Measurements from ENCODE around the gene NAA38.

NAA38 gene

DNA sequence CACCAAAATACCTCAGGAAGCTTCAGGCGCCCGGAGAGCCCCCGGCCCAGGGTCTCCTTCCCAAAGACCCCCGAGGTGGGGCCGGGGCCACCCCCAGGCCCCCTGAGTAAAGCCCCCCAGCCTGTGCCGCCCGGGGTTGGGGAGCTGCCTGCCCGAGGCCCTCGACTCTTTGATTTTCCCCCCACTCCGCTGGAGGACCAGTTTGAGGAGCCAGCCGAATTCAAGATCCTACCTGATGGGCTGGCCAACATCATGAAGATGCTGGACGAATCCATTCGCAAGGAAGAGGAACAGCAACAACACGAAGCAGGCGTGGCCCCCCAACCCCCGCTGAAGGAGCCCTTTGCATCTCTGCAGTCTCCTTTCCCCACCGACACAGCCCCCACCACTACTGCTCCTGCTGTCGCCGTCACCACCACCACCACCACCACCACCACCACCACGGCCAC is 9.2 kb downstream of the NAA38 start:
- in situ Hi-C loops (cut with HindIII; ENCODE audit: low pct_unique_long_range_greater_than_20kb, low sequenced_read_pairs), result no loop called here
- TF ChIP-seq JUND (IDR thresholded peaks at IDR 0.05; ENCODE audit: low read depth), result no peak
- DNase-seq (ENCODE audit: low read depth in 1 of 2, low spot score in 1 of 2), result no peak

DNA sequence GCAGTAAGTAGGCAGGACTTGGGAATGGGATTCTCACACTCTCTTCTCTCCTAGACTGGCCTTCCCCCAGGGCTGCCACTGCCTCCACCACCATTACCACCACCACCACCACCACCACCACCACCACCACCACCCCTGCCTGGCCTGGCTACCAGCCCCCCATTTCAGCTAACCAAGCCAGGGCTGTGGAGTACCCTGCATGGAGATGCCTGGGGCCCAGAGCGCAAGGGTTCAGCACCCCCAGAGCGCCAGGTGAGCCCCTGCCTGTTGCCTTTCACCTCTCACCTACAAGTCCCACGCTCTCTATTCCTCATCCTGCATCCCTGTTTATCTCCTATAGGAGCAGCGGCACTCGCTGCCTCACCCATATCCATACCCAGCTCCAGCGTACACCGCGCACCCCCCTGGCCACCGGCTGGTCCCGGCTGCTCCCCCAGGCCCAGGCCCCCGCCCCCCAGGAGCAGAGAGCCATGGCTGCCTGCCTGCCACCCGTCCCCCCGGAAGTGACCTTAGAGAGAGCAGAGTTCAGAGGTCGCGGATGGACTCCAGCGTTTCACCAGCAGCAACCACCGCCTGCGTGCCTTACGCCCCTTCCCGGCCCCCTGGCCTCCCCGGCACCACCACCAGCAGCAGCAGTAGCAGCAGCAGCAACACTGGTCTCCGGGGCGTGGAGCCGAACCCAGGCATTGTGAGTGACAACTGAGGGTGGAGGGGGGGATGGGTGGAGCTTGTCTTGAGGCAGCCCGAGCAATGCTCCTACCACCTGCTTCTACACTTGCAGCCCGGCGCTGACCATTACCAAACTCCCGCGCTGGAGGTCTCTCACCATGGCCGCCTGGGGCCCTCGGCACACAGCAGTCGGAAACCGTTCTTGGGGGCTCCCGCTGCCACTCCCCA is 10.3 kb downstream of the NAA38 start:
- in situ Hi-C loops (cut with HindIII; ENCODE audit: low pct_unique_long_range_greater_than_20kb, low sequenced_read_pairs), result no loop called here
- no peak for TF ChIP-seq JUND (IDR thresholded peaks at IDR 0.05; ENCODE audit: low read depth)
- no peak for DNase-seq (ENCODE audit: low read depth in 1 of 2, low spot score in 1 of 2)

DNA sequence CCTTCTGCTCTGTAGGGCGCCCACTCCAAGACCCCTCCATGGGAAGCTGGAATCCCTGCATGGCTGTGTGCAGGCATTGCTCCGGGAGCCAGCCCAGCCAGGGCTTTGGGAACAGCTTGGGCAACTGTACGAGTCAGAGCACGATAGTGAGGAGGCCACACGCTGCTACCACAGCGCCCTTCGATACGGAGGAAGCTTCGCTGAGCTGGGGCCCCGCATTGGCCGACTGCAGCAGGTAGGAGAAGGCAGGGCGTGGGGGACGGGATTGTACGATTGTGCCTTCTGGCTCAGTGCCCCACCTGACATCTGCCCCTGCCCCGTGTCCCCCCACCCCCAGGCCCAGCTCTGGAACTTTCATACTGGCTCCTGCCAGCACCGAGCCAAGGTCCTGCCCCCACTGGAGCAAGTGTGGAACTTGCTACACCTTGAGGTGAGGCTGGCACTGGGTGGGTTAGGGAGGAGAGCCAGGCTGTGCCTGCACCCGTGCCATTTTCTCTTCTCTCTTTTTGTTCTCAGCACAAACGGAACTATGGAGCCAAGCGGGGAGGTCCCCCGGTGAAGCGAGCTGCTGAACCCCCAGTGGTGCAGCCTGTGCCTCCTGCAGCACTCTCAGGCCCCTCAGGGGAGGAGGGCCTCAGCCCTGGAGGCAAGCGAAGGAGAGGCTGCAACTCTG is 11.2 kb downstream of the NAA38 start:
- DNase-seq (ENCODE audit: low read depth in 1 of 2, low spot score in 1 of 2), result no peak
- in situ Hi-C loops (cut with HindIII; ENCODE audit: low pct_unique_long_range_greater_than_20kb, low sequenced_read_pairs), result no loop called here
- TF ChIP-seq JUND (IDR thresholded peaks at IDR 0.05; ENCODE audit: low read depth), result no peak

DNA sequence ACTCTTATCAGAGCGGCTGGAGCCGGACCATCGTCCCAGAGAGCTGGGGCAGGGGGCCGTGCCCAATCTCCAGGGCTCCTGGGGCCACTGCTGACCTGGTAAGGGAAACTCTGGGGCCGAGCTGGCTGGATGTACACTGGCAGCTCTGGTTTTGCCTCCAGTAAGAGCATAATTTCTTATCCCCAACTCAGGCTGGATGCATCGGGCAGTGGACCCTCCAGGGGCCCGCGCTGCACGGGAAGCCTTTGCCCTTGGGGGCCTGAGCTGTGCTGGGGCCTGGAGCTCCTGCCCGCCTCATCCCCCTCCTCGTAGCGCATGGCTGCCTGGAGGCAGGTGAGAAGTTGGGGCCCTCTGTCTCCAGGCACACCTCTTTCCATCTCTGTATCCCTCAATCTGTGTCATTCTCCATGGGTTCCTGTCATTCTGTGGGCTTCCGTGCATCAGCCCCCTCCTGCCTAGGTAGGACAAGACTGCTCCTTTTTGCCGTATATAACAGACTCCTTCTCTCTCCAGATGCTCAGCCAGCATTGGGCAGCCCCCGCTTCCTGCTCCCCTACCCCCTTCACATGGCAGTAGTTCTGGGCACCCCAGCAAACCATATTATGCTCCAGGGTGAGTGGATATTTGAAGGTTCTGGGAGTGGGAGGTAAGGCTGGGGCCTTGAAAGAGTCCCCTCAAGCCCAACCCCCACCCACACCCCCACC is 11.8 kb downstream of the NAA38 start:
- in situ Hi-C loops (cut with HindIII; ENCODE audit: low pct_unique_long_range_greater_than_20kb, low sequenced_read_pairs), result no loop called here
- TF ChIP-seq JUND (IDR thresholded peaks at IDR 0.05; ENCODE audit: low read depth), result no peak
- no peak for DNase-seq (ENCODE audit: low read depth in 1 of 2, low spot score in 1 of 2)

DNA sequence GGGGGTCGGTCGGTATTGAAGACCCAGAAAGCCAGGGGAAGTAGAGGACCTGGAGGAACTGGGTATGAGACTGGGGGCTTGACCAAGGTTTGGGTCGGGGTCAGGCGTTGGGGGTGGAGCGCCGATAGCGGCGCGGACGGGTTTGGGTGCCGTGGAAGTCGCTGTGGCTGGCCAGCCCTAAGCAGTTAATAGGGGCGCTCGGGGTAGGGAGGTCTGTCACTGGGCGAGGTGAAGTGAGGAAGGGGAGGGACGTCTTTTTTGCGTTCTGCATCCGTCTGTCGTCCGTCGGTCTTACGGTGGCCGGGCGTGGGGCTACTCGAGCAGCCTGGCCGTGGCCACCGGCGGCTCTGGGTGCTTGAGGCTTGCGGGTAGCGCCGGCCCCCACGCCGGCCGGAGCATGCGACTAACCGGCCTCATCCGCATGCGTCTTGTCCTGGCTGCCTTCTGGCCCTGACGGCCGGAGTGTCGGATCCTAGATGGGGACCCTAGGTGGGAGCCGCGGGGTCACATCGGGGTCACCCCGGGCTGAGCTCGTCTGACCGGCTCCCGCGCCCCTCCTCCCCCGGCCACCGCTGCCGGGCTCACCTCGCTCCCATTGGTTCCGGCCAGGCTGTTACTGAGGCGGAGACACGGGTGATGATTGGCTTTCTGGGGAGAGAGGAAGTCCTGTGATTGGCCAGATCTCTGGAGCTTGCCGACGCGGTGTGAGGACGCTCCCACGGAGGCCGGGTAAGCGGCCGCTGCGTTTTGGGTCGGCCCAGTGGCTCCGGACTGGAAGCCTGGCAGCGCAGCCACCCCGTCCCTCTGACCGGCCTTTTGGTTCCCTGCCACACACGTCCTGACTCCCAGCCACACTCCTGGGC is 12.8 kb downstream of the NAA38 start:
- in situ Hi-C loops (cut with HindIII; ENCODE audit: low pct_unique_long_range_greater_than_20kb, low sequenced_read_pairs), result no loop called here
- peak; percentile 86 to 96 for DNase-seq (ENCODE audit: low read depth in 1 of 2, low spot score in 1 of 2)
- no peak for TF ChIP-seq JUND (IDR thresholded peaks at IDR 0.05; ENCODE audit: low read depth)

DNA sequence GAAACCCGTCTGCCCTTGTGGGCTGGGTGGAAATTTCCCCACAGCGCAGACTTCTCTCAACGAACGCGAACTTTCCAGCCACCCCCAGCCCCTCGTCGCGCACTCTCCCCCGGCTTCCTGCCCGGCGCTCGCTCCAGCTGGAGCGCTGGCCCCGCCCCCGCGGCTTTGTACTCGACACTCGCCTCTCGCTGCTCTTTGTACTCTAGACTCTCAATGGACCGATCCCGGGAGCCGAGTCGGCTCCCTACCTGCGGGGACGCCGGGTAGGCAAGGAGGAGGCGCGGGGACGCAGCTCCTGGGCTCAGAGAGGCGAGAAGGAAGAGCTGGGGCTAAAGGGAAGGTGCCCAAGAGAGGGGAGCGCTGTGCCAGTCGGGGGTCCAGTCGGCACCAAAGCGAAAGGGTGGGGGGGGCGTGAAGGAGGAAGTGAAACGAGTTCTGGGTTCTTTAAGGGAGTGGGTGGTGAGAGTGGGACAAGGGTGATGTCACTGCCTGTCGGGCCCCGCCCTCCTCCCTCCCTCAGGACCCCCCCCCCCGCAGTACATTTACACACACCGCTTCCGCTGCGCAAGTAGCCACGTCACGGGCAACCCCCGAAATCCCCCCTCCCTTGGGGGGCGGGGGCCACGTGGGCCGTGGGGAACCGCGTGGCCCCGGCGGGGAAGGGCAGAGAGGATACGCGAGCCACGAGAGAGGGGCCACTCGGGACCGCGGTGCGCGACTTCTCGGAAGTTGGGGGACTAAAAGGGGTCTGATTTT is 13.6 kb downstream of the NAA38 start:
- in situ Hi-C loops (cut with HindIII; ENCODE audit: low pct_unique_long_range_greater_than_20kb, low sequenced_read_pairs), result no loop called here

DNA sequence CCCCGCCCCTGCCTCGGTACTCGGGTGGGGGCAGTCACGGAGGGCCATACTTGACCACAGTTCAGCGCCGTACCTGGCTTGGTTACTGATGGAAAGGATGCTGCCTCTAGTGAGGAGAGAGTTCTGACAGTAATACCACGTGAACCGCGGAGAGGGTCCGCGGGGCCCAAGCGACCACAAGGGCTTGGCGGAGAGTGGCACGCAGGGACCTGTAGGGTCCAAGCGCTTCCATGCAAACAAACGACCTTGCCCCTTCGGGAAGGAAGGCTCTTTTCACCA is 14.2 kb downstream of the NAA38 start:
- no peak for TF ChIP-seq JUND (IDR thresholded peaks at IDR 0.05; ENCODE audit: low read depth)
- DNase-seq (ENCODE audit: low read depth in 1 of 2, low spot score in 1 of 2), result no peak
- in situ Hi-C loops (cut with HindIII; ENCODE audit: low pct_unique_long_range_greater_than_20kb, low sequenced_read_pairs), result no loop called here

More for the DNA sequence above, 13.6 kb downstream of the NAA38 start:
- peak; percentile 66 to 85 for DNase-seq (ENCODE audit: low read depth in 1 of 2, low spot score in 1 of 2)
- no peak for TF ChIP-seq JUND (IDR thresholded peaks at IDR 0.05; ENCODE audit: low read depth)

DNA sequence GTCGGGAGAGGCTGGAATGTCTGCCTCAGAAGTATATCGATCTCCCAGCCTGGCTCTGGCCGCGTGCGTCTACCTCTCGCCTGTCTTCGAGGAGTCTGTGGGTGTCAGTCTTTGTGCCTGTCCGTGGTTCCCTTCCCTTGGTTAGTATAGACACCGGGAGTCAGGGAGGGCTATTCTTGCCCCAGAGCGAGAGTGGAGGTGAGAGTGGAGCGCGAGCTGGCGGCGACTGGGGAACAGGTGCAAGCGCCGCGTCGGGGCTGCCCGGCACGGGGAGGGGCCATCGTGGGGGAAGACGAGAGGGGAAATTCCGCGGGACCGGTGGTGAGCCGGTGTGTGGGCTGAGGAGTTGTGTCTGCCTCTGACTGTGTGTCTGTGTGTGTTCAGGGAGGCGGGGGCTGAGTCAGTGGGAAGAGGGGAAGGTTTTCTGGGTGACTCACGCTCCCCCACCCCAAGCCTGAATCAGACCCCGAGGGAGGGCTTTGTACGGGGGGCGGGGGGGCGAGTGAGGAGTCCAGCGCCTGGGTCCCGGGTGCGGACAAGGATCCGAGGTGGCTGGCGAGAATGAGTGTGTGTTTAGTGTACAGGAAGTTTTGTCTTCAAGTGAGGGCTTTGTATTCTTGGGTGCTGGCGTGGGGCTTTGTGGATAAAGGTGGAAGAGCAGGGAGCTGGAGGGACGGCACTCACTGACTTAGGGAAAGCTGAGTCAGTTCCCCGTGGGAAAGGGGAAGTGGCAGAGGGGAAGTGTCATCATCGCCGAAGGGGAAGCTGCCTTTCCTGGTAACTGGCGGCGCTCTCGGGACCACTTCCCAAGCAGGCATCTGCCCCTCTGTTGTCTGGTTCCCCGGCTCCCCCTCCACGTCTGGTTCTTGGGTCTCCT is 14.7 kb downstream of the NAA38 start:
- in situ Hi-C loops (cut with HindIII; ENCODE audit: low pct_unique_long_range_greater_than_20kb, low sequenced_read_pairs), result no loop called here

DNA sequence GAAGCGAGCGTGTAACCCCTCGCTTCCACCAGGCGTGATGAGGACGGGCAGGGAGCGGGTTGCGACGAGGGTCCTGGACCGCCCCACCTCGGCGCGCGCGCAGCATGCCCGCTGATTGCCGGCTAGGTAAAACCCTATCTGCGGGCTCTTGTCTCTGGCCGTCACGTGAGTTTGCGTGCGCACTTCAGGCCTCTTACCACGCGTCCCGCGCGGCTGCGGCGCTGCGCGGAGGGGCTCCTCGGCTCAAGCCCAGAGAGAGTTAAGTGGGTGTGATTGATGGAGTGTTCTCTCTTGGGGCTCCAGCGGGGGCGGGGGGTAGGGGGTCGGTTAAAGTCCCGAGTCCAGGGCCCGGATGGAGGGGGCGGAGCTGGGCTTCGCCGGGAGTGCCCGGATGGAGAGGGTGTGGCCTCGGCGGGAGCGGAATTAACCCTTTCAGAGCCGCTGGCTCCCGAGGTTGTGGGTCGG is 15.4 kb downstream of the NAA38 start:
- in situ Hi-C loops (cut with HindIII; ENCODE audit: low pct_unique_long_range_greater_than_20kb, low sequenced_read_pairs), result no loop called here
- no peak for TF ChIP-seq JUND (IDR thresholded peaks at IDR 0.05; ENCODE audit: low read depth)
- DNase-seq (ENCODE audit: low read depth in 1 of 2, low spot score in 1 of 2), result peak in 1 of 2 experiments; percentile 87

More for the DNA sequence above, 14.7 kb downstream of the NAA38 start:
- no peak for TF ChIP-seq JUND (IDR thresholded peaks at IDR 0.05; ENCODE audit: low read depth)
- DNase-seq (ENCODE audit: low read depth in 1 of 2, low spot score in 1 of 2), result peak in 1 of 2 experiments; percentile 57

DNA sequence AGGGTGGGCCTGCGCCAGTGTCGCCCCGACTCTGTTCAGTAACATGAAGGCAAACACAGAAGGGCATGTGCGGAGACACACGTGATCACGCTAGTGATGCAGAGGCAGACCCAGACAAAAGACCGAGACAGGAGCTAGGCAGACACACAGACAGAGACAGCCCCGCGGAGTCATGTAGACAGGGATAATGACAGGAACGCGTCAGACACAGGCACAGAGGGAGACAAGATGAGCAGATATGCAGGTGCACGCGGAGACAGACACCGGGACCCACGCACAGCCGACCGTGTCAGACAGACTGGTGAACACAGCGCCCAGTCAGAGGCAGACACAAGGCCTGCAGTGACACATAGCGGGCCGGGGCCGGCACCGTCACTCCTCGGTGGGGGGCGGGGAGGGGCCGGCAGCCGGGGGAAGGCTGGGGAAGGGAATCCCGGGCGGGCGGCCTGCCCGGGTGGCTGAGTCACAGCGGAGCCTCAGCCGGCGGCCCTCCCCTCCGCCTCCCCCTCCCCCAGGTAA is 15.9 kb downstream of the NAA38 start:
- no peak for TF ChIP-seq JUND (IDR thresholded peaks at IDR 0.05; ENCODE audit: low read depth)
- in situ Hi-C loops (cut with HindIII; ENCODE audit: low pct_unique_long_range_greater_than_20kb, low sequenced_read_pairs), result no loop called here
- DNase-seq (ENCODE audit: low read depth in 1 of 2, low spot score in 1 of 2), result peak in 1 of 2 experiments; percentile 75

Measured in T47D (cell line).